Measurements from ENCODE around the gene TFDP2. TPM values are rescaled to one million over a fixed set of nuclear protein-coding genes. Genes with fewer than 3 reads are reported as not detected.
A peak's percentile ranks its signal among the peaks of the same experiment; 100 is the strongest.

Gene TFDP2, protein sequence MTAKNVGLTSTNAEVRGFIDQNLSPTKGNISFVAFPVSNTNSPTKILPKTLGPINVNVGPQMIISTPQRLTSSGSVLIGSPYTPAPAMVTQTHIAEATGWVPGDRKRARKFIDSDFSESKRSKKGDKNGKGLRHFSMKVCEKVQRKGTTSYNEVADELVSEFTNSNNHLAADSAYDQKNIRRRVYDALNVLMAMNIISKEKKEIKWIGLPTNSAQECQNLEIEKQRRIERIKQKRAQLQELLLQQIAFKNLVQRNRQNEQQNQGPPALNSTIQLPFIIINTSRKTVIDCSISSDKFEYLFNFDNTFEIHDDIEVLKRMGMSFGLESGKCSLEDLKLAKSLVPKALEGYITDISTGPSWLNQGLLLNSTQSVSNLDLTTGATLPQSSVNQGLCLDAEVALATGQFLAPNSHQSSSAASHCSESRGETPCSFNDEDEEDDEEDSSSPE
- polyA plus RNA-seq: 51.1 TPM
- long read RNA-seq, donor 1, full-length matches to known transcripts: 2 of 19 reads
- long read RNA-seq, donor 1, partial matches to known transcripts: 17 of 19 reads
- long read RNA-seq, donor 1, other reads (novel, unspliced or antisense): 0 of 19 reads
- long read RNA-seq, donor 2, partial matches to known transcripts: 0 of 4 reads
- long read RNA-seq, donor 2, other reads (novel, unspliced or antisense): 0 of 4 reads
- long read RNA-seq, donor 3: 0 reads
- long read RNA-seq, donor 4, full-length matches to known transcripts: 1 of 1 reads
- long read RNA-seq, donor 4, partial matches to known transcripts: 0 of 1 reads
- long read RNA-seq, donor 4, other reads (novel, unspliced or antisense): 0 of 1 reads
- long read RNA-seq, donor 5, full-length matches to known transcripts: 1 of 1 reads
- long read RNA-seq, donor 5, partial matches to known transcripts: 0 of 1 reads
- long read RNA-seq, donor 5, other reads (novel, unspliced or antisense): 0 of 1 reads
- long read RNA-seq, donor 6, full-length matches to known transcripts: 2 of 2 reads
- long read RNA-seq, donor 6, partial matches to known transcripts: 0 of 2 reads
- long read RNA-seq, donor 6, other reads (novel, unspliced or antisense): 0 of 2 reads
- long read RNA-seq, donor 7, partial matches to known transcripts: 0 of 1 reads
- long read RNA-seq, donor 7, other reads (novel, unspliced or antisense): 0 of 1 reads
- long read RNA-seq, donor 8, full-length matches to known transcripts: 2 of 2 reads
- long read RNA-seq, donor 8, partial matches to known transcripts: 0 of 2 reads
- long read RNA-seq, donor 8, other reads (novel, unspliced or antisense): 0 of 2 reads
- long read RNA-seq, donor 9, partial matches to known transcripts: 0 of 1 reads
- long read RNA-seq, donor 9, other reads (novel, unspliced or antisense): 0 of 1 reads
- long read RNA-seq, donor 10, full-length matches to known transcripts: 2 of 2 reads
- long read RNA-seq, donor 10, partial matches to known transcripts: 0 of 2 reads
- long read RNA-seq, donor 10, other reads (novel, unspliced or antisense): 0 of 2 reads
- long read RNA-seq, donor 11, full-length matches to known transcripts: 3 of 3 reads
- long read RNA-seq, donor 11, partial matches to known transcripts: 0 of 3 reads
- long read RNA-seq, donor 11, other reads (novel, unspliced or antisense): 0 of 3 reads

DNA sequence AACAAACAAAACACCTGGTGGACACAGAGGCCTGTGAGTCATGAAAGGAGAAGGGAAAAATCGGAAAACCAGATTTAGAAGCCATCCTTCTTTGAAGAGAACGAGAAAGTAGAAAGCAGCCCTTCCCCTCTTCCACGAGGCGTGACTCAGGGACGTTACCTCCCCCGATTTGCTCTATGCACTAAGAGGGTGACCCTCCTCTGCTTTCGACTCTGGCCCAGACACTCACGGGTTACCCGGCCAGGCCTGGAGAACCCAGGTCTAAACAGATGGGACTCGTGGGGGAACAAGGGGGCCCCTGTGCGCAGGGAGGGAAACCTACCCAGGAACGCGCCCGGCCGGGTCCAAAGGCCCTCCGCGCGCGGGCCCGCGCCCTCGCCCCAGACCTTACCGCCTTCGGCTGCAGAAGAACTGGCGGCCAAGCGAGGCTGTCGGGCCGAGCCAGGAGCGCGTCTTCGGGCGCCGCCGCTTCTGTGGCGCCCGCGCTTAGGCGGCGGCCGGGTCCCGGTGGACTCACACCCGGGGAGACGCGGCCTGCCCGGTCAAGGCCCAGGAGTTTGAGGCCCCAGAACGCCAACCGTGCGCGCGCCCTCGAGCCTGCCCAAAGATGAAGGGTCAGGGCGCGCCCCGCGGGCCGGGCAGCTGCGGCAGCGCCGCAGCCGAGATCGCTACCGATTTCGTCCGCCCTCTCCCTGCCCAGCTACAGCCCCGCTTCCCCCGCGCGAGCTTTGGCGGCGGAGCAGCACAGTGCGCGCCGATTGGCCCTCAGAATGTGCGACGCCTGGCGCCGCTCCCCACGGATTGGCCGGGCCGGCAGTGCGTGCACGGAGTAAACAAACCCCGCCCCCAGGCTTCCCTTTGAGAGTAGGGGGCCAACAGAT, at the start of gene TFDP2:
TSS of gene TFDP2 (minus strand) at position 753 of the 881 bp plus-strand sequence. CDS start 47,795 bp downstream, outside the sequence.
- DNase-seq: peak; percentile 87 to 94
- Histone ChIP-seq H3K4me3 (ENCODE audit: low read length) (peak within 1 kb of the TSS; percentile 59), H3K4me1 (ENCODE audit: control insufficient read depth, insufficient read depth, low read length) (peaks cover 10% of the 10 kb centered on the region), H3K27ac (ENCODE audit: low read length) (peak within 1 kb of the TSS; percentile 94), H3K9me3 (ENCODE audit: control insufficient read depth, low read depth, low read length) (no peaks in the 10 kb centered on the region), H3K36me3 (ENCODE audit: control insufficient read depth, insufficient read depth, low read length) (no peaks in the 10 kb centered on the region), H3K27me3 (ENCODE audit: control insufficient read depth, insufficient read depth, low read length) (no peaks in the 10 kb centered on the region)
- WGBS (ENCODE audit: insufficient coverage, low lambda C conversion rate): no CpG with 5 or more reads among the region's 83 CpGs

DNA sequence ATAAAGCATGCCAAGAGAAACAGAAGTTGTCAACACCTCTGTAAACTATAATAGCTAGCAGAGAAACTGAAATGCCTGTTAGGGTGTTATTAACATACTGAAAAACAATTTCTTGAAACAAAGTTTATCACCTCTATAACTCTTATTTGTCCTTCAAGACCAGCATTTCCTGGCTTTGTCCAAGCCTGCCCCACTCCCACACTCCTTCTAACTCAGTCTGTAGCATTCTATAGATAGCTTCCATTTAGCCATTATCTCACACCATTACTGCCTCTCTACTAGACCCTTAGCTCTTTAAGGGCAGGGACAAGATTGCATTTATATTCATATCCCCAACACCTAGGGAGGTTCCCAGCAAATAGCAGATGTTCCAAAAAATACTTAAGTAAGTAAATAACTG, 39.5 kb upstream of the TFDP2 start:
- DNase-seq: no peak
- no peaks in the 10 kb centered on the region for H3K27me3 ChIP-seq (ENCODE audit: control insufficient read depth, insufficient read depth, low read length)
- H3K9me3 ChIP-seq (ENCODE audit: control insufficient read depth, low read depth, low read length): no peaks in the 10 kb centered on the region
- H3K36me3 ChIP-seq (ENCODE audit: control insufficient read depth, insufficient read depth, low read length): peaks cover 29% of the 10 kb centered on the region
- H3K4me1 ChIP-seq (ENCODE audit: control insufficient read depth, insufficient read depth, low read length): no peaks in the 10 kb centered on the region
- no peak overlapping the region for H3K27ac ChIP-seq (ENCODE audit: low read length)
- H3K4me3 ChIP-seq (ENCODE audit: low read length): no peak overlapping the region

DNA sequence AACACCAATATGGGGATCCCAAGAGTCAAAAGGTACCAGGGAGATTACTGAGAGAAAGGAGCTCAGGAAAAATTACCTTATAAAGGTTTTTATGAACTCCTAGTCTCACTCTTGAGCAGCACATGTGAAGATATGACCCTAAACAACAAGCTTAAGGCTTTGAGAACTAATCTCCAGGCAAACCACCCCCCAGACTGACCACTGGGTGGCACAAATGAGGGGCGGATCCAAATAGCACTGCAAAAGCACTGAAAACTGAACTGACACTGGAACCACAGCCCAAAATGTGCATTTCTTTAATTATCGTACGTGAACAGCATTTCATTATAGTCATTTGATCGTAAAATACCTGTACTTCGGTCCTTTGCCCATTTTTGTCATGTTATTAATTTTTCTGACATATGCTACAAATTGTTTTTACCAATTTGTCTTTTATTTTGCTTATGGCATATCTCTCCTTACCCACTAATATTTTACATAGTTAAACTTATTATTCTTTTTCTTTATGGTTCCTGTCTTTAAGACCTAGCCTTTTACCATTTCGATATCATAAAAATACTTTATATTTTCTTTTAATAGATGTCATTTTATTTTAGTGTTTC, 31.5 kb upstream of the TFDP2 start:
- H3K4me1 ChIP-seq (ENCODE audit: control insufficient read depth, insufficient read depth, low read length): no peaks in the 10 kb centered on the region
- no peaks in the 10 kb centered on the region for H3K9me3 ChIP-seq (ENCODE audit: control insufficient read depth, low read depth, low read length)
- no peaks in the 10 kb centered on the region for H3K27me3 ChIP-seq (ENCODE audit: control insufficient read depth, insufficient read depth, low read length)
- WGBS (ENCODE audit: insufficient coverage, low lambda C conversion rate): 97% methylated on average over 5 of the region's 6 CpGs
- no peak overlapping the region for H3K27ac ChIP-seq (ENCODE audit: low read length)
- peaks cover 51% of the 10 kb centered on the region for H3K36me3 ChIP-seq (ENCODE audit: control insufficient read depth, insufficient read depth, low read length)
- DNase-seq: peak; percentile 5 to 8
- no peak overlapping the region for H3K4me3 ChIP-seq (ENCODE audit: low read length)

DNA sequence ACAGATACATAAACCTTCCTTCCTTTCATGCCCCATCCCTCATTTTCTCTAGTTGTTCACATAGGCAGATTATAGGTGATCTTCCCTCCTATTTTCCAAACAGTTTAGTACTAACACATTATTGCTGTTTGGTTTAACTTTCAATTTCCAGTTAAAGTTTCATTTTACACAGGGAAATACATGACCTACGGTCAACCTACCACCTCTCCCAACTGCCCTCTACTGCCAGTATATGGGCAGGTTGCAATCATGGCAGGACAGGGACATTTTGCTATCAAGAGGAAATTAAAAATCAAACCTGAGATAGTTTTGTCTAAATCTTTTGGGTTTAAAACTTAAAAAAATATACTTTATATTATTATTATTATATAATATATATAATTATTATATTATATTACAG, 26.1 kb upstream of the TFDP2 start:
- DNase-seq: no peak
- Histone ChIP-seq H3K4me1 (ENCODE audit: control insufficient read depth, insufficient read depth, low read length) (no peaks in the 10 kb centered on the region), H3K27ac (ENCODE audit: low read length) (no peak overlapping the region), H3K27me3 (ENCODE audit: control insufficient read depth, insufficient read depth, low read length) (no peaks in the 10 kb centered on the region), H3K4me3 (ENCODE audit: low read length) (no peak overlapping the region), H3K9me3 (ENCODE audit: control insufficient read depth, low read depth, low read length) (no peaks in the 10 kb centered on the region), H3K36me3 (ENCODE audit: control insufficient read depth, insufficient read depth, low read length) (peaks cover 58% of the 10 kb centered on the region)
- WGBS (ENCODE audit: insufficient coverage, low lambda C conversion rate): 67% methylated on average over 1 of the region's 1 CpG

DNA sequence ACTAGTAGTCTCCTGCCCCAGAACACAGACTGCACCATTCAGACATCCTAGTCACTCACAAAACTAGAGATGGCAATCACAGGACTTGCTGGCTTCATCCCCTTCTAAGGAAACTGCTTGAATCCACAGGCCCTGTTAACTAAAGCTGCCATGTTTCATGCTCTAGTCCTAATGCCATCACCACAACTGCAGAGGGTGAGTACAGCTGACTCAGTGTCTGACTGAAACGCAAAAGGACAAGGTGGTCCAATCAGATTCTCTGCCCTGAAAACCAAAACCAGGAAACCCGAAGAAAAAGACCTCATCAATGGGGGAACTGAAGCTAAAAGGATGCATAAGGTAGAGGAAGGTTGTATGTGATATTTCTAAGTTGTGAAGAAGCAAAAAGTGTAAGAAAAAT, 25.2 kb upstream of the TFDP2 start:
- H3K36me3 ChIP-seq (ENCODE audit: control insufficient read depth, insufficient read depth, low read length): peaks cover 58% of the 10 kb centered on the region
- H3K27me3 ChIP-seq (ENCODE audit: control insufficient read depth, insufficient read depth, low read length): no peaks in the 10 kb centered on the region
- no peaks in the 10 kb centered on the region for H3K9me3 ChIP-seq (ENCODE audit: control insufficient read depth, low read depth, low read length)
- H3K27ac ChIP-seq (ENCODE audit: low read length): no peak overlapping the region
- no CpG with 5 or more reads among the region's 2 CpGs for WGBS (ENCODE audit: insufficient coverage, low lambda C conversion rate)
- no peak overlapping the region for H3K4me3 ChIP-seq (ENCODE audit: low read length)
- no peak for DNase-seq
- no peaks in the 10 kb centered on the region for H3K4me1 ChIP-seq (ENCODE audit: control insufficient read depth, insufficient read depth, low read length)

DNA sequence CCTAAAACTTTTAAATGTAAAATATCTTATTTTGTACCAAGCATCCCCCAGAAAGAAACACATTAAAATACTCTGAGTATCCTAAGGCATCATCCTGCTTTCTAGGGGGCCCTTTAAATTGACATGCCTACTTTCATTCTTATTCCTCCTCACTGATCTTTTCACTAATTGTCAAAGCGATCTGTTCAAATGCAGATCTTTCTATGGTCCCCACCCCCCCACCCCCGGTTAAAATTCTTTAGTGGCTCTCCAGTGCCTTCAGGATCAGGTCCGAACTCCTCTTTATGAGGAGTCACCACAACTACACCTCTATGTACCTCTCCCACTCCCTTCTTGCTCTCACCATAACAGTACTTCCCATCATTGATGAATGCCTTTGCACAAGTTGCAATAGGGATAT, 19.2 kb upstream of the TFDP2 start:
- peaks cover 50% of the 10 kb centered on the region for H3K36me3 ChIP-seq (ENCODE audit: control insufficient read depth, insufficient read depth, low read length)
- no CpG with 5 or more reads among the region's 3 CpGs for WGBS (ENCODE audit: insufficient coverage, low lambda C conversion rate)

DNA sequence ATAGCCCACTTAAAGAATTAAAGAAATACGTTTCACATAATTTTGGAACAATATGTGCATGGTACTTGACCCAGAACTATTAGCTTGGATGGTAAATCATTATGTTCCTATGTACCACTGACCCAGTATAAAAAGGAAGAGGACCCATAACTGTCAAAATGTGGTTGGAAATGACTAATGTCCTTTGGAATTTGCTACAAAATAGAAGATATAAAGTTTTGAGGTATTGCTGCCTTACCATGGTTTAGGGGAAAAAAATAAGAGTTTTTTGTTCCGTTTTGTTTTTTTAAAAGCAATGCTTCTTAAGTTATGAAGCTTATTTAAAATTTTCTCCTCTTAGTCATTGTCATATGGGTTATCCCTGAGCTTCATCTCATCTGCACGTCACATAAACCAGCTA, 15.8 kb upstream of the TFDP2 start:
- Histone ChIP-seq H3K9me3 (ENCODE audit: control insufficient read depth, low read depth, low read length) (no peaks in the 10 kb centered on the region), H3K27ac (ENCODE audit: low read length) (no peak overlapping the region), H3K36me3 (ENCODE audit: control insufficient read depth, insufficient read depth, low read length) (peaks cover 41% of the 10 kb centered on the region), H3K4me1 (ENCODE audit: control insufficient read depth, insufficient read depth, low read length) (no peaks in the 10 kb centered on the region), H3K4me3 (ENCODE audit: low read length) (no peak overlapping the region), H3K27me3 (ENCODE audit: control insufficient read depth, insufficient read depth, low read length) (no peaks in the 10 kb centered on the region)
- WGBS (ENCODE audit: insufficient coverage, low lambda C conversion rate): 94% methylated on average over 3 of the region's 3 CpGs
- no peak for DNase-seq

More for the DNA sequence above, 19.2 kb upstream of the TFDP2 start:
- Histone ChIP-seq H3K27me3 (ENCODE audit: control insufficient read depth, insufficient read depth, low read length) (no peaks in the 10 kb centered on the region), H3K27ac (ENCODE audit: low read length) (no peak overlapping the region), H3K4me3 (ENCODE audit: low read length) (no peak overlapping the region), H3K9me3 (ENCODE audit: control insufficient read depth, low read depth, low read length) (no peaks in the 10 kb centered on the region), H3K4me1 (ENCODE audit: control insufficient read depth, insufficient read depth, low read length) (no peaks in the 10 kb centered on the region)
- DNase-seq: no peak

DNA sequence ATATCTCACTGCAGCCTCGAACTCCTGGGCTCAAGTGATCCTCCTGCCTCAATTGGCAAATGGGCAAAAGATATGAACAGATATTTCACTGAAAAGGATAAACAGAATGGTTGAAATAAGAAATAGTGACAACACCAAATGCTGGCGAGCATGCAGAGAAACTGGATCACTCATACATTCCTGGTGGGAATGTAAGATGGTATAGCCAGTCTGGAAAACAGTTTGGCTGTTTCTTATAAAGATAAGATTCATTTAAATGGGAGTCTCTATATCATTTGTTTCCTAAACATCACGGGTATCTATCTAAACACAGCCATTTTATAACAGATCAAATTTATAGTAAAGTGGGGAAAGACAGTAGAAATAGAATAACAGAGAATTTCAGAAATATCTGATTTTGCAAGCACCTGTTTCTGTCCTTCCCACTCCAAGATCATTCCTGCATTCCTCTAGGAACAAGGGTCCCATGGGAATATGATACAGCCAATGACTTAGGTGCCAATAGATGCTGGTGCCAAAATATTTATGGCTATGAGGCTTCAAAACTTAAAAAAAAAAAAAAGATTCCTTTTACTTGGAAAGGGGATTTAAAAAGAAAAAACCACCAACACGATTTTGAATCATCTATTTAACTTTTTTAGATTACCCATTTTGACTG, 9.9 kb upstream of the TFDP2 start:
- no peak for DNase-seq
- Histone ChIP-seq H3K36me3 (ENCODE audit: control insufficient read depth, insufficient read depth, low read length) (peaks cover 14% of the 10 kb centered on the region), H3K27me3 (ENCODE audit: control insufficient read depth, insufficient read depth, low read length) (no peaks in the 10 kb centered on the region), H3K4me3 (ENCODE audit: low read length) (no peak overlapping the region), H3K9me3 (ENCODE audit: control insufficient read depth, low read depth, low read length) (no peaks in the 10 kb centered on the region), H3K27ac (ENCODE audit: low read length) (no peak overlapping the region), H3K4me1 (ENCODE audit: control insufficient read depth, insufficient read depth, low read length) (no peaks in the 10 kb centered on the region)
- WGBS (ENCODE audit: insufficient coverage, low lambda C conversion rate): 83% methylated on average over 4 of the region's 4 CpGs
